GM19239 (cell line): Measurements from ENCODE around the gene CDRT4.
"Not testable (repeated sequence)": the region's sequence is repeated elsewhere in the genome, so short reads cannot be mapped to it uniquely, and the experiment has no call there.

ENCODE experiments used
- DNase-seq: peaks from one replicate; pipeline ENCODE4 v3.0.0; 2011; ENCODE audit warnings: low spot score; ENCODE audit not compliant: insufficient read length
- FAIRE-seq: peaks from 2 replicates; lab custom pipeline; 2011; peaks lifted over from hg19 to GRCh38; lab: Jason Lieb, UNC

Gene CDRT4

GRCh38 chr17:15462976-15463772 is 4.2 kb downstream of the CDRT4 start:
- FAIRE-seq = no peak
- DNase-seq = no peak

DNA sequence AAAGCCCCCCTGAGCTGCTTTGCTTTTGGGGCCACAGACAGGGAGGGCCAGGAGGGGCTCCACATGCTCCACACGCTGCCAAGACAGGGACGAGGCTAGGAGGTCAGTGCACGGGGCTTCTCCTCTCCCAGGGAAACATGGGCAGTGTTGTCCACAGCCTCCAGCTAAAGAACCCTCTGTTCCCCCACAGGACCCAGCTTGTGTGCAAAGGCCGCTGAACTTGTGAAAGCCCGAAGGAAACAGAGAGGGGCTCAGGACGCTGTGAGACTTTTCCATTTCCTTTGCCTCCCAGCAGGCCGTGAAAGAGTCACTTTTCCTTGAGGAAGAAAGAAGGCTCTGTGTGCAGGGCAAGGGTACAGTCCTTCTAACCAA is 9.7 kb downstream of the CDRT4 start:
- DNase-seq (no peak), FAIRE-seq (no peak)

DNA sequence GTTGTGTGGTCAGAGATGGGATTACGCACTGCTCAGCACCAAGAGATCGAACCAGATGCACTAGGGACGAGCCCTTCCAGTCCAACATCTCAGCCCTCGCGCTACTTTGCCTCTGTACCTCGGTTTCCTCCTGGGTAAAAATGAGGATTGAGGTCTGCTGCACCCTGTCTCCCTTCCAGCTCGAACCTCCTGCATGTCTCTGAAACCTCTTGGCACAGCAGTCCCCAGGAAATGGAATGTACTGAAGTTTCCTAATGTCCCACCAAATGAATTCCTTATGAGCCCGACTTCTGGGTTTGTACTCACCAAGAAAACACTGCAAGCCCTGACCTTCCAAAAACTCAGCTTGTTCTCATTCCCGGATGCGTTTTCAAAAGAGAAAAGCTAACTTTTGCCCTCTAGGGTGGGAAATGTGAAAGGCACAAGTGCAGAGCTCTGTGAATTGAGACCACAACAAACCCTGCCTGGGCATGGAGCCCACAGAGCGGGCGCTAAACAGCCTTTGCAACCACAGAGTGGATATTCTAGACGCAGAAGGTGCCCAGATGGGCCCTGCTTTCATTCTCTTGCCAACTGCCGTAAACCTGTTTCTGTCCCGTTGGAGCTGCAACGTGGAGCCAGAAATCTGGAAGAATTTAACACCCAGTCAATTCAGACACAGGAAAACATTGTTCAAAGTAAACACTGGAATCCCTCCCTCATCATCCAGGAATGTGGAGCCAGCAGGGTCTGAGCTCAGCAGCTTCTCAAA is 10.3 kb downstream of the CDRT4 start:
- DNase-seq (no peak), FAIRE-seq (no peak)

GRCh38 chr17:15456496-15456895 is 10.9 kb downstream of the CDRT4 start:
- DNase-seq (no peak), FAIRE-seq (no peak)

DNA sequence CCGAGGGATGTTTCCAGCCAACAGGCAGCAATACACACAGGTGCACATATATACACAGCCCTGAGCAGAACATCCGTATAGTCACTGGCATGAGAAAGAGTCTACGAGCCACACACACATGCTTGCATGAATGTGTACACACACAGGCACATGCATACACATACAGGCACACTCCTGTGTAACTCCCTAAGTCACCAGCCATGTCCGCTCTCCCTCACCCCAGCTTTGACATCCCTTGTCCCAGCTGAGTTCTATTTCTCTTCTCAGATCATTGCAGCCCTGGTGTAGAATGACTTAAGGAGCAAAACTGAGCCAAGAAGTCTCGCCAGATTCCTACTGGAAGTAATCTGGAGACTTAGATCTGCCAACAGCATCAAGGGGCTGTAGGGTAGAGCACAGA is 13.1 kb downstream of the CDRT4 start:
- no peak for DNase-seq
- FAIRE-seq = no peak

GRCh38 chr17:15453782-15454181 is 13.6 kb downstream of the CDRT4 start:
- FAIRE-seq = no peak
- DNase-seq = no peak

DNA sequence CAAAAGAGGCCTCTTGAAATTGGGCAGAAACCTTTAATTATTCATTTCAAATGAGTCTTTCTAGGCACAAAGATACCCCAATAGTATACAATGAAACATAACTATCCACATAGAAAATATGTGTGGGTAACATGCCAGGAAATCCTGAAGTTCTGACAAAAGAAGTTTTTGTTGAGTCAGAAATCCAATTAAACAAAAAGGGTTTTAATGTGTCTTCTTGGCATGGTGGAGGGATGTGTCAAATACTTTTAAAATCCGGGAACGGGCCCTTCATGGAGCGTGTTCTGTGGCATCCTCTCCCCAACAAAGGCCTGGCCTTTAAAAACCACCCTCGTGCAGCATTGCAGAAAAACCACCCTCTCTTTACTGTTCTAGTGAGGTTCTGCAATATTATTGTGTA is 14.2 kb downstream of the CDRT4 start:
- no peak for FAIRE-seq
- DNase-seq = no peak

- FAIRE-seq = no peak
- no peak for DNase-seq
Measured at GRCh38 chr17:15452746-15453145, 14.7 kb downstream of the CDRT4 start.

DNA sequence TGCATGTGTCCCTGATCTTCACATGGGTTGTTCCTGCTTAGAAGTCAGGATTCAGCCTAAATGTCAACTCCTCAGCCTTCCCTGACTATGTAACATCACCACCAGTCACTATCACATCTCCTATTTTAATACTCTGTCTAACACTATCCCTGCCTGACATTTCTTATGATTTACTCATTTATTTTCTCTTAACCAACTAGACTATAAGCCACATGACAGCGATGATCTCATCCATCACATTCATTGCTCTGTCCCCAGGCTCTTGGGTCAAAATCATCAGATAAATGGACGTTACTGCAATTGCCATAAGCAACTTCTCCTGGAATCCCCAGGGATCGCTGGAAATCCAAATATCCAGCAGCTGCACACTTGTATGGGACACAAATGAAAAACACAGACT is 15.7 kb downstream of the CDRT4 start:
- no peak for FAIRE-seq

DNA sequence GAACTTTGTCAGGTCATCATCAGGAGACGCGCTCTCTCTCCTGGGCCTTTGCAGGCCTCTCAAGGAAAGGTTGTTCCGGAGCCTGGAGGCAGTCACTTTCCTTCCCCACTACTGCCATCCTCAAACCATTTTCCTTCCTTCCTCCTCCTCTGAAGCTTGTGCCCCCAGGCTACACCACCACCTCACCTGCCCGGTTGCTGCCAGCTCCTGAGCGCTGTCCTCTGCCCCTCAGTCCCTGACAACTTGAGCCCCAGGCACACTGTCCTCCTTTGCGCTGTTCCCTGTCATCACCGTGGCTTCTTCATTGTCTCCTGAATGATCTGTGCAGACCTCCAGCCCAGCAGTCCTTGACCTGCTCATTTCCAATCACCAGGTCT is 18.9 kb downstream of the CDRT4 start:
- FAIRE-seq (no peak), DNase-seq (no peak)

More for the DNA sequence above, 15.7 kb downstream of the CDRT4 start:
- no peak for DNase-seq

DNA sequence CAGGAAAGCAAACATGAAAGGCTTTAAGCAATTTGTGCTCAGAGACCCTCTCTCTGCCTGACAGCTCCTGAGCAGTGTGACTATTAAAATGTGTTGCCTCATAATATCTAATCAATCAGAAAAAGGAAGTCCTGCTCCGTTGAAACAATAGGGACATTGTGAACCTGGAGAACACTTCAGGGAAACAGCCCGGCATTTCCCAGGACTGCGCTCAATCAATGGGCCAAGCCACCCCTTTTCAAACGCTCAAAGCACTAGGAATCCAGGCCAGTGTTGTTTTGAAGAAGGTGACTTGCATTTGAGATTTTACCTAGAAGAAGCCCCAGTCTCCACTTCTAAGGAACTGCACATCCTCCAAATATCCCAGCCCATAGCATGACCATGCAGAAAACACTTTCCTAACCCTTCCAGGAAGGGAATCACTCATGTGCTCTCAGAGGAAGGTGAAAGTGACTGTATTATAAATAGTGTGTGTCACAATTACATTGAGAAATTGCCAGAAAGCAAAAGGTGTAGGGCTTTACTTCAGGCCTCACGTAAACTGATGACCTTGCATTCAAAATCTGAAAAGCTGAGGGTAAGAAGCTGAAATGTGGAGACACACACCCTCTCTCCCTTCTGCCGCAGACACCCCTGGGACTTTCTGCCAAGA is 19.4 kb downstream of the CDRT4 start:
- FAIRE-seq (no peak), DNase-seq (no peak)

DNA sequence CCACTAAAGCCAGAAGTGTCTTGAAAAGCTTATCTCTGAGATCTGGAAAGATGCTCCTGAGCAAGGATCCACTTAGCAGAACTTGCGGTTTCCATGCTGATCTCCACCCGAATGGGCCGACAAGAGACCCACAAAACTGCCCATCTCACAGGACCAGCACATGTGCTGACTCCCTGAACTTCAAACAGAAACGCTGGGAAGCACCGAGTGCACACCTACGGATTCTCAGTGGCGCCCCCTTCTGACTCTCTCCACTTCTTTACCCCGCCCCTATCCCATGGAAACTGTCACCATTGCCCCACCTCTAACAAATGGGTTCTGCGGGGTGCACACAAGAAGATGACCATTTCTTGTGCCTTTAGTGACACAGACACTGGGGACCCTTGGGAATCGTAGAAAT is 21.4 kb downstream of the CDRT4 start:
- FAIRE-seq (no peak), DNase-seq (no peak)

DNA sequence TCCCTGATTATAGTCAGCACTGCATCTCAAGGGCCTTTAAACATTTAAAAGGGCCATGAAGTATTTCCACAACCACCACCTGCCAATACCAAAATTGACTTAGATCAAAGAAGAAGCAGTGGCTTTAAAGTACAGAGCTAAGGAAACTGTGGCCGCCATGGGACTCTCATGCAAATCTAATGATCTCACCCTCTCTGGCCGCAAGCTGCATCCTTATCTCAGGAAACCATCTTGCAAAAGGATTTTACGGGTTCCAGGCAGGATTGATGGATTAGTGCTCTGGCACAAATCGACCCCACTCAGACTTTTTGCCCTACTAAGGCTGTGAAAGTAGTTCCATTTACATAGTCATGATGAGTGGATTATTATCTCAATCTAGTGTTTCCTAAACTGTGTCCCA is 22.6 kb downstream of the CDRT4 start:
- DNase-seq = no peak

GRCh38 chr17:15442311-15443180 is 24.9 kb downstream of the CDRT4 start:
- DNase-seq (no peak), FAIRE-seq (no peak)

More for the DNA sequence above, 22.6 kb downstream of the CDRT4 start:
- FAIRE-seq = no peak

DNA sequence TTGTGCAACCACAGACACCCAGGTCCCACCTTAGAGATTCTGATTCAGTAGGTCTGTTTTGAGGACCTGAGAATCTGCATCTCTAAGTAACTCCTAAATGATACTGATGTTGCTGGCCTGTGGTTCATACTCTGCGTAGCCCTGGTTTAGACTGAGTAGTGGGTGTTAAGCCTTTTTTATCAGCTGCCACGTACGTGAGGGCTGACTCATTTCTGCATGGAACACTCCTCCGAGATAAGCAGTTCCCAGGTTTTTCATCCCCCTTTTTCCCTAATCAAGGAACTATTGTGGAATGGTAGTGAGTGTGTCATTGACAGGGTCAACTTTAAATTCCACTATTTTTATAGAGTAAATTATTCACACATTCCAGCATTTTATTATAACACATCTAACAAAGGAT is 26.1 kb downstream of the CDRT4 start:
- FAIRE-seq = no peak
- no peak for DNase-seq

GRCh38 chr17:15440347-15440746 is 27.1 kb downstream of the CDRT4 start:
- DNase-seq (no peak), FAIRE-seq (no peak)

DNA sequence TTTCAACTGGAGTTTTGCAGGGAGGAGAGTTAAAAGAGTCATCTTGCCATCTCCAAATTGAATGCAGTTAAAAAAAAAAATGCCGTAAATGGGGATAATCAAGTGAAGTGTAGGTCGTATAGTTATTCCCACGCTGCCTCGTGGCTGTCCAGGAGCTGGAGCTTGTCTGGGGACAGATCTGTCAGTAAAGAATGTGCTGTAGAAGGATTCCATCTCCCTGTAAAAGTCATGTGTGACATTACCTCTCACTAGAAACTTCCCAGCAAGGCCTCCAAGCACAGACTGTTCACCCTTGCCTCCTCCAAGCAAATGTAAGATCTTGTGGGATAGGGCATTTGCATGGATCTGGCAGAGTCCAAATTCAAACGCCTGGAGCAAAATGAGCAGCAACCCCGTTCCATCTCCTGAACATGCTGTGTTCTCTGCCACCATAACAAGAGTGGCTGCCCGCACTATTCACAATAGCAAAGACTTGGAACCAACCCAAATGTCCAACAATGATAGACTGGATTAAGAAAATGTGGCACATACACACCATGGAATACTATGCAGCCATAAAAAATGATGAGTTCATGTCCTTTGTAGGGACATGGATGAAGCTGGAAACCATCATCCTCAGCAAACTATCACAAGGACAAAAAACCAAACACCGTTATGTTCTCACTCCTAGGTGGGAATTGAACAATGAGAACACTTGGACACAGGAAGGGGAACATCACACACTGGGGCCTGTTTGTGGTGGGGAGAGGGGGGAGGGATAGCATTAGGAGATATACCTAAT is 28.0 kb downstream of the CDRT4 start:
- FAIRE-seq, DNase-seq: not testable (repeated sequence)

GRCh38 chr17:15438491-15439105 is 28.8 kb downstream of the CDRT4 start:
- FAIRE-seq = no peak

GRCh38 chr17:15437303-15437635 is 30.2 kb downstream of the CDRT4 start:
- FAIRE-seq = no peak
- no peak for DNase-seq

More at GRCh38 chr17:15438491-15439105, 28.8 kb downstream of the CDRT4 start:
- no peak for DNase-seq
